GM19395 (cell line): ENCODE data around the gene TSHZ1.
"Not testable (repeated sequence)": the region's sequence is repeated elsewhere in the genome, so short reads cannot be mapped to it uniquely, and the experiment has no call there.

Experiments
- ATAC-seq: cut with Tn5 transposase; IDR thresholded peaks from one replicate; pipeline ENCODE4 v1.9.1; 2021; ENCODE audit warnings: mild to moderate bottlenecking, moderate library complexity; ENCODE audit not compliant: unreplicated experiment

The TSHZ1 gene

GRCh38 chr18:75290737-75291358 lies 80.3 kb downstream of the TSHZ1 start:
- no peak for ATAC-seq

GRCh38 chr18:75291460-75291859 lies 80.9 kb downstream of the TSHZ1 start:
- ATAC-seq, result no peak

- ATAC-seq, result no peak
These were observed 83.0 kb downstream of the TSHZ1 start for GRCh38 chr18:75293591-75293990.

- no peak for ATAC-seq
These were observed 87.1 kb downstream of the TSHZ1 start for GRCh38 chr18:75297731-75298130.

- no peak for ATAC-seq
These were observed 94.3 kb downstream of the TSHZ1 start for GRCh38 chr18:75304678-75305557.

GRCh38 chr18:75305984-75306383 lies 95.4 kb downstream of the TSHZ1 start:
- ATAC-seq, result no peak

- ATAC-seq, result no peak
These were observed 96.9 kb downstream of the TSHZ1 start for GRCh38 chr18:75307530-75307929.

- ATAC-seq, result no peak
These were observed 99.0 kb downstream of the TSHZ1 start for GRCh38 chr18:75309564-75309963.

GRCh38 chr18:75314117-75314516 lies 103.5 kb downstream of the TSHZ1 start:
- ATAC-seq, result no peak

GRCh38 chr18:75314606-75315005 lies 104.0 kb downstream of the TSHZ1 start:
- no peak for ATAC-seq

GRCh38 chr18:75316223-75316622 lies 105.6 kb downstream of the TSHZ1 start:
- no peak for ATAC-seq

GRCh38 chr18:75316826-75317225 lies 106.2 kb downstream of the TSHZ1 start:
- ATAC-seq, result no peak

- ATAC-seq, result no peak
These were observed 106.7 kb downstream of the TSHZ1 start for GRCh38 chr18:75317300-75317699.

GRCh38 chr18:75317703-75318102 lies 107.1 kb downstream of the TSHZ1 start:
- no peak for ATAC-seq

GRCh38 chr18:75319905-75320304 lies 109.3 kb downstream of the TSHZ1 start:
- ATAC-seq, result no peak

- no peak for ATAC-seq
These were observed 109.9 kb downstream of the TSHZ1 start for GRCh38 chr18:75320506-75320905.

GRCh38 chr18:75321431-75321830 lies 110.8 kb downstream of the TSHZ1 start:
- no peak for ATAC-seq

- no peak for ATAC-seq
These were observed 111.6 kb downstream of the TSHZ1 start for GRCh38 chr18:75322206-75322605.

- no peak for ATAC-seq
These were observed 113.4 kb downstream of the TSHZ1 start for GRCh38 chr18:75323821-75324585.

GRCh38 chr18:75324686-75325257 lies 114.2 kb downstream of the TSHZ1 start:
- ATAC-seq, result no peak

- ATAC-seq, result not testable (repeated sequence)
These were observed 119.2 kb downstream of the TSHZ1 start for GRCh38 chr18:75329753-75330152.
